Upper lobe of left lung (tissue), 6 donors: ENCODE results near the gene LAG3. TPM values are rescaled to one million over a fixed set of nuclear protein-coding genes. Genes with fewer than 3 reads are reported as not detected.

Source experiments
- ATAC-seq, 2 donors: fragments of 200-7000 bp; cut with Tn5 transposase; one replicate each; pipeline ENCODE4 v1.9.1; 2022; ENCODE audit warnings: mild to moderate bottlenecking in 2 of 2, moderate library complexity in 2 of 2; ENCODE audit not compliant: low FRiP score in 2 of 2
- DNase-seq, 2 donors: peaks; one replicate each; pipeline ENCODE4 v3.0.0-alpha.2; 2019 to 2020
- H3K27ac ChIP-seq, 4 donors: fragments of 200-600 bp; sonication (generic); one replicate each; pipeline ENCODE4 v1.5.1; 2016 to 2019
- H3K27me3 ChIP-seq, 4 donors: fragments of 200-600 bp; sonication (generic); one replicate each; pipeline ENCODE4 v1.5.1; 2017 to 2019
- H3K36me3 ChIP-seq, 4 donors: fragments of 200-600 bp; sonication (generic); one replicate each; pipeline ENCODE4 v1.5.1; 2016 to 2019
- H3K4me1 ChIP-seq, 4 donors: fragments of 200-600 bp; sonication (generic); one replicate each; pipeline ENCODE4 v1.5.1; 2018 to 2019
- H3K4me3 ChIP-seq, 4 donors: fragments of 200-600 bp; sonication (generic); one replicate each; pipeline ENCODE4 v1.5.1; 2017 to 2019; ENCODE audit warnings: mild to moderate bottlenecking in 2 of 4, moderate library complexity in 1 of 4
- H3K9me3 ChIP-seq, 4 donors: fragments of 200-600 bp; sonication (generic); one replicate each; pipeline ENCODE4 v1.5.1; 2018 to 2019
- EP300 ChIP-seq, 4 donors: sonication (generic); formaldehyde crosslinking; IDR thresholded peaks; one replicate each; pipeline ENCODE4 v1.5.1; 2017; ENCODE audit warnings: antibody characterized with exemption in 4 of 4, control low read depth in 2 of 4
- POLR2A ChIP-seq, 4 donors: fragments of 450-650 bp; IDR thresholded peaks; one replicate each; pipeline ENCODE4 v1.5.1; 2016 to 2017; ENCODE audit warnings: antibody characterized with exemption in 4 of 4, mild to moderate bottlenecking in 2 of 4
- POLR2AphosphoS5 ChIP-seq, 2 donors: sonication (generic); formaldehyde crosslinking; IDR thresholded peaks; one replicate each; pipeline ENCODE4 v1.5.1; 2017; ENCODE audit warnings: antibody characterized with exemption in 2 of 2
- WGBS, 2 donors: methylation state at CpG; one replicate each; pipeline ENCODE4 v1.1.5; 2017 to 2018; 5-methylcytosine and 5-hydroxymethylcytosine counted together
- total RNA-seq, 6 donors: library from RNA; depleted of rRNA in 4 of 6; stranded (reverse); fragments of >200 nt in 4 of 6; gene quantifications; one replicate each; pipeline versions ENCODE4 v1.1.0 to v1.2.1, GENCODE V29; 2016 to 2021
- TF ChIP-seq, protein P1 (sequence below), 6 experiments: fragments of 450-650 bp in 4 of 6; fragments of 200-600 bp in 2 of 6; sonication (generic) in 2 of 6; IDR thresholded peaks; one replicate each; pipeline ENCODE4 v1.5.1; 2016 to 2019; ENCODE audit warnings: antibody characterized with exemption in 6 of 6
- donor health status: DM: no; HTN: no; CAD: no; lungs with moderate emphysema.
- donor health status: DM: no; HTN: yes; CAD: no; lungs with severe emphysema.

LAG3 gene
- total RNA-seq, 6 donors from 2014 or later, result 0.46 to 2.6 (median 1.5) TPM

DNA sequence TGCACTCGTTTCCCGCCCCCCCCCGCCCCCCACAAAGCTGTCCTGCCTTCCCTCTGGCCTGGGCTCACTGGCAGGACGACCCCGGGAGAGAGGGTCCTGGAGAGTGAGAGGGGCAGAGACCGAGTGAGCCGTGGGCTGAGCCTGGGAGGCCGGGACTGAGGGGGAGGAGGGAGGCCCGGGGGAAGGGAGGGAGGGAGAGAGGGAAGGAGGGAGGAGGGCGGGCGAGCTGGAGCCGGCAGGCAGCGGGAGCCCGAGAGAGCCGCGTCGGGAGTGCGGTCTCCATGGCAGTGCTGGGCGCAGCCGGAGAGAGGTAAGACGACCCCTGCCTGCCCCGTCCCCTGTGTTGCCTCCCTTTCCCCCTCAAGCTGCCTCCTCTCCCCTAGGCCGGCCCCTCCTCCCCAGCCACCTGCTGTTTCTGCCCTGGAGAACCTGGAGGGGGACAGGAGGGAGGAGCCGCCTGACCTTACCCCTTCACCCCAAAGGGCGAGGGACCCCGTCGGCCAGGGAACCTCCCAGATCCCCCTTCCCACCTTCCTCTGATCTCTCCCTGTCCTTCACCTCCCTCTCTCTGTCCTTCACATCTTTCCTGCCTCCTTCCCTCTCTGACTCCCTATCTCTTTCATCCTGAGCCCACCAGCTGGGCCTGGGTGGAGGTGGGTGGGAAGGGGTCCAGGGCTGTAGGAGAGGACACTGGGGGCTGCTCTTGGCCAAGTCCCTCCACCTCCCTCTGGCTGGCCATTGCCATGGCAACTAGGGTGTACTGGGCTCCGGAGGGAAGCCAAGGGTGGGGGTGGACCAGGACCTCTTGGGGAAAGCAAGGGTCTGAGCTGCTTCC, 49.5 kb downstream of the LAG3 start, which contains the start of gene GPR162:
Gene GPR162 (plus strand): TSS at position 231 of the 835 bp plus-strand sequence. CDS start 2,078 bp downstream, outside the sequence.
- ATAC-seq, result peak; percentile 20 to 79
- TF ChIP-seq, protein P1, sequence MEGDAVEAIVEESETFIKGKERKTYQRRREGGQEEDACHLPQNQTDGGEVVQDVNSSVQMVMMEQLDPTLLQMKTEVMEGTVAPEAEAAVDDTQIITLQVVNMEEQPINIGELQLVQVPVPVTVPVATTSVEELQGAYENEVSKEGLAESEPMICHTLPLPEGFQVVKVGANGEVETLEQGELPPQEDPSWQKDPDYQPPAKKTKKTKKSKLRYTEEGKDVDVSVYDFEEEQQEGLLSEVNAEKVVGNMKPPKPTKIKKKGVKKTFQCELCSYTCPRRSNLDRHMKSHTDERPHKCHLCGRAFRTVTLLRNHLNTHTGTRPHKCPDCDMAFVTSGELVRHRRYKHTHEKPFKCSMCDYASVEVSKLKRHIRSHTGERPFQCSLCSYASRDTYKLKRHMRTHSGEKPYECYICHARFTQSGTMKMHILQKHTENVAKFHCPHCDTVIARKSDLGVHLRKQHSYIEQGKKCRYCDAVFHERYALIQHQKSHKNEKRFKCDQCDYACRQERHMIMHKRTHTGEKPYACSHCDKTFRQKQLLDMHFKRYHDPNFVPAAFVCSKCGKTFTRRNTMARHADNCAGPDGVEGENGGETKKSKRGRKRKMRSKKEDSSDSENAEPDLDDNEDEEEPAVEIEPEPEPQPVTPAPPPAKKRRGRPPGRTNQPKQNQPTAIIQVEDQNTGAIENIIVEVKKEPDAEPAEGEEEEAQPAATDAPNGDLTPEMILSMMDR (IDR thresholded peaks at IDR 0.05), result no peak
- TF ChIP-seq POLR2AphosphoS5 (IDR thresholded peaks at IDR 0.05) (no peak), EP300 (IDR thresholded peaks at IDR 0.05) (no peak), POLR2A (IDR thresholded peaks at IDR 0.05) (no peak)
- Histone ChIP-seq H3K27me3 (peaks cover 0 to 11% (median 2%) of the 10 kb centered on the region in 4 donors), H3K4me3 (peak within 1 kb of the TSS in 3 of 4 donors; percentile 39 to 54 (median 43)), H3K9me3 (no peaks in the 10 kb centered on the region), H3K4me1 (peaks cover 12 to 25% (median 19%) of the 10 kb centered on the region in 4 donors), H3K27ac (peak within 1 kb of the TSS; percentile 3 to 82 (median 56)), H3K36me3 (peaks cover 0 to 10% (median 2%) of the 10 kb centered on the region in 4 donors)
- WGBS, 2 donors, result 2 to 7% methylated on average over 5 to 22 of the region's 28 CpGs
- peak in 1 of 2 donors; percentile 87 for DNase-seq

DNA sequence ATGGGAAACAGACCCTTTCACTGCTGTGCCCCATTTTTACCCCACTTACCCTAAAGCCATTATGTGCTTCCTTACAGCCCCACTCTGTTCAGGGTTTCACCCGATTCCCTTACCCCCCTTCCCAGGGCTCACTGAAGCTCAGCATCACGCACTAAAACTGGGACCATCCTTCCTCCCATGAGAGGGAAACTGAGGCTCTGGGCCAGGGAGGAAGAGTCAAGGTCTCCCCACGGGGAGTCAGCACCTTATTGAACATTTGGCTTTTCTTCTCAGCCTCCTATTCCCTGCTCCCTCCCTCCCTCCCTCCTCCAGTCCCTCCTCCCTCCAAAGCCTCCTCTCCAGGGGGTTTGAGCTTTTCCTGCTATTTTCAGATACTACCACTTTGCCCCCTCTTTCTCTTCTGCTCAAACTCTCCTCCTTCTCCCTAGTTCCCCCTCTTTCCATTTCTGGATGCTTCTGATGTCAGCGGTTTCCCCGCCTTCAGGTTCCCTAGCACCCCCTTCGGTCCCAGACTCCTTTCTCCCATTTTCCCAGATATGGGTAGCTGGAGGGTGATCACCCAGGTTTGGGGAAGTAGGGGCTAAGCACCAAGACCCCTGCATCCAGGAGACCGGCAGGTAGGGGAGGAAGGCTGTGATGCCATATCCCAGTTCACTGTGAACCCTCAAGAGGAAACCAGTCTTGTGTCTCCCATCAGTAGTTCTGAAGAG, 50.3 kb downstream of the LAG3 start:
- peak overlapping the region in 1 of 4 donors; percentile 82 for H3K27ac ChIP-seq
- peaks cover 0 to 6% (median 2%) of the 10 kb centered on the region in 4 donors for H3K36me3 ChIP-seq
- peak overlapping the region in 3 of 4 donors; percentile 39 to 54 (median 43) for H3K4me3 ChIP-seq
- no peaks in the 10 kb centered on the region for H3K9me3 ChIP-seq
- TF ChIP-seq EP300 (IDR thresholded peaks at IDR 0.05), result no peak
- no peak for TF ChIP-seq POLR2AphosphoS5 (IDR thresholded peaks at IDR 0.05)
- TF ChIP-seq, protein P1 (IDR thresholded peaks at IDR 0.05), result no peak
- TF ChIP-seq POLR2A (IDR thresholded peaks at IDR 0.05), result no peak
- peaks cover 0 to 11% (median 2%) of the 10 kb centered on the region in 4 donors for H3K27me3 ChIP-seq
- ATAC-seq, result no peak
- peaks cover 17 to 32% (median 26%) of the 10 kb centered on the region in 4 donors for H3K4me1 ChIP-seq
- WGBS, 2 donors, result 67 to 71% methylated on average over 7 of the region's 7 CpGs
- no peak for DNase-seq

DNA sequence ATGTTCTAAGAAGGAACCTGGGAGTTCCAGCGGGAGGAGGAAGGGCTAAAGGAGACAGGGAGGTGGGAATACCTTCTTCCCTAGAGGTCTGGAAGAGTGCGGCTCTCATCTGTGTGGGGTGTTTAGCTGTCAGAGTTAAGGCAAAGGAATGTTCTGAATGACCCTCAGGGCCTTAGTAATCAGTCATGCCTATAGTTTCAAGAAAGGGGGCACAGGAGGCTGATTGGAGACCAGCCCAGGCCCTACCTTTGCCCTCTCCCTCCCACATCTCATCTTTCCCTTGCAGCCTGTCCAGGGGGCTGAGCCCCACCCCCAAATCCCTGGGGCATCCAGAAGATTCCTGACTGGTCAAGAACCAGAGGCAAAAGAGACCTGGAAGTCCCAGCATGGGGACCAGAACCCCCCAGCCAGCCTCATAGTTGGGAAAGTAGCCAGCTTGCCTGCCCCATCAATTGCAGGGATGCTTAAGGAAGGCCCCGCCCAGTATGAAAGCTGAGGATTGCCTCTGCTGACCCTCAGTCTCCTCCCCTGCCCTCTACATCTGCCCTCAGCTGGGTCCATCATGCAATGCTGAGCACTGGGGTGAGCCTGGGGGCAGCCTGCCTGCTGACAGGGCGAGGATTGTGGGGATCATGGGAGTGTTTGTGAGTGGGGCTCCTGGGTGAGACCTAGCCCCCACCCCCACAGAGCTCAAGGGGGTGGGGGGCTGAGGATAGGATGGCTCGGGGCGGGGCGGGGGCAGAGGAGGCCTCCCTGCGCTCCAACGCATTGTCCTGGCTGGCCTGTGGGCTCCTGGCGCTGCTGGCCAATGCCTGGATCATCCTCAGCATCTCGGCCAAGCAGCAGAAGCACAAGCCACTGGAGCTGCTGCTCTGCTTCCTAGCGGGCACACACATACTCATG, 51.1 kb downstream of the LAG3 start:
- no peak overlapping the region for H3K27ac ChIP-seq
- TF ChIP-seq, protein P1 (IDR thresholded peaks at IDR 0.05), result no peak
- TF ChIP-seq EP300 (IDR thresholded peaks at IDR 0.05) (no peak), POLR2AphosphoS5 (IDR thresholded peaks at IDR 0.05) (no peak)
- 74 to 87% methylated on average over 4 to 12 of the region's 12 CpGs for WGBS, 2 donors

DNA sequence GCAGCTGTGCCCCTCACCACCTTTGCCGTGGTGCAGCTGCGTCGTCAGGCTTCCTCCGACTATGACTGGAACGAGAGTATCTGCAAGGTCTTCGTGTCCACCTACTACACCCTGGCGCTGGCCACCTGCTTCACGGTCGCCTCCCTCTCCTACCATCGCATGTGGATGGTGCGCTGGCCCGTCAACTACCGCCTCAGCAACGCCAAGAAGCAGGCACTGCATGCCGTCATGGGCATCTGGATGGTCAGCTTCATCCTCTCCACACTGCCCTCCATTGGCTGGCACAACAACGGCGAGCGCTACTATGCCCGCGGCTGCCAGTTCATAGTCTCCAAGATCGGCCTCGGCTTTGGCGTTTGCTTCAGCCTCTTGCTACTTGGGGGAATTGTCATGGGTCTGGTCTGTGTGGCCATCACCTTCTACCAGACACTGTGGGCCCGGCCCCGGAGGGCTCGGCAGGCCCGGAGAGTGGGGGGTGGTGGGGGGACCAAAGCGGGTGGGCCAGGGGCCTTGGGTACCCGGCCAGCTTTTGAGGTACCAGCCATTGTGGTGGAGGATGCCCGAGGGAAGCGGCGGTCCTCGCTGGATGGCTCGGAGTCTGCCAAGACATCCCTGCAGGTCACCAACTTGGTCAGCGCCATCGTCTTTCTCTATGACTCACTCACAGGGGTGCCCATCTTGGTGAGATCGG, 51.9 kb downstream of the LAG3 start:
- H3K4me1 ChIP-seq, result peaks cover 23 to 47% (median 38%) of the 10 kb centered on the region in 4 donors
- WGBS, 2 donors, result 91 to 97% methylated on average over 19 to 37 of the region's 37 CpGs
- H3K27ac ChIP-seq, result no peak overlapping the region
- peaks cover 0 to 18% (median 9%) of the 10 kb centered on the region in 4 donors for H3K27me3 ChIP-seq
- no peak overlapping the region for H3K4me3 ChIP-seq
- H3K9me3 ChIP-seq, result no peaks in the 10 kb centered on the region
- ATAC-seq, result no peak
- TF ChIP-seq POLR2A (IDR thresholded peaks at IDR 0.05) (no peak), EP300 (IDR thresholded peaks at IDR 0.05) (no peak), POLR2AphosphoS5 (IDR thresholded peaks at IDR 0.05) (no peak)
- TF ChIP-seq, protein P1 (IDR thresholded peaks at IDR 0.05), result no peak
- peak in 1 of 2 donors; percentile 66 for DNase-seq
- H3K36me3 ChIP-seq, result no peaks in the 10 kb centered on the region

More for the DNA sequence above, 51.1 kb downstream of the LAG3 start:
- ATAC-seq (no peak), DNase-seq (peak in 1 of 2 donors; percentile 66)
- peaks cover 0 to 11% (median 5%) of the 10 kb centered on the region in 4 donors for H3K27me3 ChIP-seq
- H3K4me3 ChIP-seq, result no peak overlapping the region
- no peaks in the 10 kb centered on the region for H3K36me3 ChIP-seq
- H3K4me1 ChIP-seq, result peaks cover 23 to 39% (median 32%) of the 10 kb centered on the region in 4 donors
- H3K9me3 ChIP-seq, result no peaks in the 10 kb centered on the region
